Stomach (tissue), 9 donors: ENCODE data around the gene PWP2. TPM values are rescaled to one million over a fixed set of nuclear protein-coding genes. Genes with fewer than 3 reads are reported as not detected.

Experiments
- DNase-seq, 2 donors: peaks; one replicate each; pipeline versions ENCODE4 v3.0.0 to v3.0.0-alpha.2; 2013 to 2019
- H3K27ac ChIP-seq, 5 donors: fragments of 200-600 bp in 4 of 5; sonication (generic) in 4 of 5; one replicate each; pipeline ENCODE4 v1.5.1; 2013 to 2019; ENCODE audit warnings: mild to moderate bottlenecking in 1 of 5, moderate library complexity in 1 of 5
- H3K27me3 ChIP-seq, 3 donors: fragments of 200-600 bp; sonication (generic); one replicate each; pipeline ENCODE4 v1.5.1; 2017 to 2019; ENCODE audit warnings: mixed run types in 1 of 3
- H3K36me3 ChIP-seq, 4 donors: fragments of 200-600 bp; sonication (generic); 1 replicate in 3 of 4; 2 replicates in 1 of 4; pipeline ENCODE4 v1.5.1; 2016 to 2019
- H3K4me1 ChIP-seq, 4 donors: fragments of 200-600 bp; sonication (generic); one replicate each; pipeline ENCODE4 v1.5.1; 2016 to 2019
- H3K4me3 ChIP-seq, 4 donors: fragments of 200-600 bp; sonication (generic) in 3 of 4; one replicate each; pipeline ENCODE4 v1.5.1; 2016 to 2019; ENCODE audit warnings: mild to moderate bottlenecking in 1 of 4
- H3K9me3 ChIP-seq, 4 donors: fragments of 200-600 bp; sonication (generic); one replicate each; pipeline ENCODE4 v1.5.1; 2016 to 2019
- CTCF ChIP-seq, 7 experiments: fragments of 450-650 bp in 4 of 7; fragments of 200-600 bp in 3 of 7; sonication (generic) in 3 of 7; IDR thresholded peaks; one replicate each; pipeline ENCODE4 v1.5.1; 2016 to 2019; ENCODE audit warnings: antibody characterized with exemption in 7 of 7, control low read depth in 2 of 7, mild to moderate bottlenecking in 1 of 7
- EP300 ChIP-seq: sonication (generic); formaldehyde crosslinking; IDR thresholded peaks from one replicate; pipeline ENCODE4 v1.6.1; 2017; ENCODE audit warnings: antibody characterized with exemption
- POLR2A ChIP-seq, 4 donors: fragments of 450-650 bp; IDR thresholded peaks; one replicate each; pipeline ENCODE4 v1.6.1; 2016; ENCODE audit warnings: antibody characterized with exemption in 4 of 4, control low read depth in 2 of 4, mild to moderate bottlenecking in 1 of 4, moderate library complexity in 1 of 4
- POLR2AphosphoS5 ChIP-seq, 3 donors: sonication (generic); formaldehyde crosslinking; IDR thresholded peaks; one replicate each; pipeline ENCODE4 v1.6.1; 2016; ENCODE audit warnings: antibody characterized with exemption in 3 of 3
- WGBS, 5 donors: extraction: QIAGEN DNeasy Blood & Tissue Kit in 3 of 5; methylation state at CpG; one replicate each; pipeline versions ENCODE4 v1.1.5 to v1.1.7; 2013 to 2018; 5-methylcytosine and 5-hydroxymethylcytosine counted together
- intact Hi-C: fragments of 100-400 bp; cut with DNase I; formaldehyde crosslinking; loops from one replicate; pipeline ENCODE4 v1.15.1; 2023; ENCODE audit warnings: low total_unique reads
- polyA plus RNA-seq, 3 donors: library from polyadenylated mRNA; stranded (reverse); fragments of 200-250 nt; gene quantifications; one replicate each; pipeline ENCODE4 v1.2.3, GENCODE V29; 2013
- total RNA-seq, 5 donors: library from RNA; depleted of rRNA; stranded (reverse); fragments of >200 nt; gene quantifications; one replicate each; pipeline versions ENCODE4 v1.1.0 to v1.2.3, GENCODE V29; 2014 to 2016
- donor health status: healthy with polysubstance abuse.
- donor health status: Bipolar disorder and iron deficiency.
- donor health status: healthy.

The PWP2 gene
- total and polyA plus RNA-seq, 8 donors = 2.4 to 29.2 (median 6.3) TPM; not detected in 1

GRCh38 chr21:44071359-44072104, 35.7 kb upstream of the PWP2 start:
- no peaks in the 10 kb centered on the region for H3K9me3 ChIP-seq

GRCh38 chr21:44072111-44072510, 35.1 kb upstream of the PWP2 start:
- Histone ChIP-seq H3K27me3 (no peaks in the 10 kb centered on the region), H3K36me3 (peaks cover 19 to 94% (median 86%) of the 10 kb centered on the region in 4 donors), H3K4me3 (no peak overlapping the region), H3K9me3 (no peaks in the 10 kb centered on the region), H3K27ac (no peak overlapping the region), H3K4me1 (peaks cover 0 to 8% (median 5%) of the 10 kb centered on the region in 4 donors)
- no peak for DNase-seq
- TF ChIP-seq CTCF (IDR thresholded peaks at IDR 0.05) (no peak), EP300 (no peak), POLR2A (IDR thresholded peaks at IDR 0.05) (no peak), POLR2AphosphoS5 (IDR thresholded peaks at IDR 0.05) (no peak)
- intact Hi-C loops = no loop called here
- 92 to 96% (median 95%) methylated on average over 15 of the region's 15 CpGs for WGBS, 5 donors

More at GRCh38 chr21:44071359-44072104, 35.7 kb upstream of the PWP2 start:
- no peak overlapping the region for H3K4me3 ChIP-seq
- peaks cover 0 to 13% (median 7%) of the 10 kb centered on the region in 4 donors for H3K4me1 ChIP-seq
- H3K36me3 ChIP-seq = peaks cover 20 to 94% (median 85%) of the 10 kb centered on the region in 4 donors
- DNase-seq = no peak
- H3K27me3 ChIP-seq = no peaks in the 10 kb centered on the region
- WGBS, 5 donors = 83 to 88% (median 87%) methylated on average over 14 to 15 of the region's 15 CpGs
- intact Hi-C loops = no loop called here
- TF ChIP-seq POLR2A (IDR thresholded peaks at IDR 0.05) (no peak), CTCF (IDR thresholded peaks at IDR 0.05) (no peak), POLR2AphosphoS5 (IDR thresholded peaks at IDR 0.05) (no peak), EP300 (no peak)
- no peak overlapping the region for H3K27ac ChIP-seq

GRCh38 chr21:44074315-44074958, 32.8 kb upstream of the PWP2 start:
- WGBS, 5 donors = 73 to 94% (median 79%) methylated on average over 11 of the region's 11 CpGs
- no peak for TF ChIP-seq POLR2AphosphoS5 (IDR thresholded peaks at IDR 0.05)
- TF ChIP-seq EP300 = no peak
- no peak for TF ChIP-seq POLR2A (IDR thresholded peaks at IDR 0.05)
- TF ChIP-seq CTCF (IDR thresholded peaks at IDR 0.05) = no peak
- DNase-seq = no peak
- Histone ChIP-seq H3K9me3 (no peaks in the 10 kb centered on the region), H3K27ac (no peak overlapping the region), H3K4me1 (peaks cover 0 to 8% (median 1%) of the 10 kb centered on the region in 4 donors), H3K36me3 (peaks cover 16 to 98% (median 95%) of the 10 kb centered on the region in 4 donors), H3K27me3 (no peaks in the 10 kb centered on the region), H3K4me3 (no peak overlapping the region)
- intact Hi-C loops = no loop called here

GRCh38 chr21:44076316-44076715, 30.9 kb upstream of the PWP2 start:
- Histone ChIP-seq H3K9me3 (no peaks in the 10 kb centered on the region), H3K4me3 (no peak overlapping the region), H3K4me1 (peaks cover 0 to 8% (median 1%) of the 10 kb centered on the region in 4 donors), H3K27me3 (no peaks in the 10 kb centered on the region), H3K27ac (no peak overlapping the region), H3K36me3 (peaks cover 15 to 100% (median 97%) of the 10 kb centered on the region in 4 donors)
- WGBS, 5 donors = 78 to 82% (median 79%) methylated on average over 5 of the region's 5 CpGs
- intact Hi-C loops = no loop called here
- DNase-seq = no peak
- no peak for TF ChIP-seq POLR2A (IDR thresholded peaks at IDR 0.05)
- TF ChIP-seq EP300 = no peak
- no peak for TF ChIP-seq POLR2AphosphoS5 (IDR thresholded peaks at IDR 0.05)
- TF ChIP-seq CTCF (IDR thresholded peaks at IDR 0.05) = no peak
